Activated gamma-delta T cell treated with anti-CD3 and anti-CD28 coated beads, Interleukin-2, amount 50 U/mL, for 16 hours (primary cell): ENCODE measurements around the gene PLXDC1.
"Not testable (repeated sequence)": the region's sequence is repeated elsewhere in the genome, so short reads cannot be mapped to it uniquely, and the experiment has no call there.

Experiments
- DNase-seq: peaks from one replicate; pipeline ENCODE4 v3.0.0-alpha.2; 2020; ENCODE audit warnings: low read depth

Gene PLXDC1

GRCh38 chr17:39125143-39125875 lies 26.1 kb downstream of the PLXDC1 start:
- DNase-seq: no peak

- no peak for DNase-seq
Measured at GRCh38 chr17:39123627-39124026, 27.8 kb downstream of the PLXDC1 start.

- DNase-seq: no peak
Measured at GRCh38 chr17:39122991-39123390, 28.4 kb downstream of the PLXDC1 start.

- not testable (repeated sequence) for DNase-seq
Measured at GRCh38 chr17:39121919-39122318, 29.5 kb downstream of the PLXDC1 start.

- DNase-seq: no peak
Measured at GRCh38 chr17:39118674-39119419, 32.6 kb downstream of the PLXDC1 start.

GRCh38 chr17:39116224-39116623 lies 35.2 kb downstream of the PLXDC1 start:
- DNase-seq: no peak

- DNase-seq: no peak
Measured at GRCh38 chr17:39115135-39115534, 36.3 kb downstream of the PLXDC1 start.

GRCh38 chr17:39114723-39115122 lies 36.7 kb downstream of the PLXDC1 start:
- no peak for DNase-seq

GRCh38 chr17:39113871-39114270 lies 37.6 kb downstream of the PLXDC1 start:
- DNase-seq: no peak

GRCh38 chr17:39110435-39111136 lies 40.9 kb downstream of the PLXDC1 start:
- no peak for DNase-seq

GRCh38 chr17:39108461-39109375 lies 42.7 kb downstream of the PLXDC1 start:
- no peak for DNase-seq

GRCh38 chr17:39107973-39108372 lies 43.5 kb downstream of the PLXDC1 start:
- DNase-seq: no peak

- no peak for DNase-seq
Measured at GRCh38 chr17:39107155-39107554, 44.3 kb downstream of the PLXDC1 start.

GRCh38 chr17:39105705-39106104 lies 45.7 kb downstream of the PLXDC1 start:
- DNase-seq: no peak

GRCh38 chr17:39104657-39105056 lies 46.8 kb downstream of the PLXDC1 start:
- DNase-seq: no peak

- DNase-seq: no peak
Measured at GRCh38 chr17:39104046-39104445, 47.4 kb downstream of the PLXDC1 start.

- no peak for DNase-seq
Measured at GRCh38 chr17:39101091-39101490, 50.3 kb downstream of the PLXDC1 start.

GRCh38 chr17:39100530-39100929 lies 50.9 kb downstream of the PLXDC1 start:
- no peak for DNase-seq

- no peak for DNase-seq
Measured at GRCh38 chr17:39099663-39100286, 51.7 kb downstream of the PLXDC1 start.

- no peak for DNase-seq
Measured at GRCh38 chr17:39098588-39098987, 52.8 kb downstream of the PLXDC1 start.

GRCh38 chr17:39097537-39097936 lies 53.9 kb downstream of the PLXDC1 start:
- no peak for DNase-seq
